Vagina (tissue), 2 donors: ENCODE results near the gene ZFAND2B.

Source experiments
- POLR2A ChIP-seq, 2 donors: fragments of 450-650 bp; IDR thresholded peaks; one replicate each; pipeline ENCODE4 v1.6.1; 2017; ENCODE audit warnings: antibody characterized with exemption in 2 of 2, mild to moderate bottlenecking in 2 of 2, moderate library complexity in 2 of 2
- POLR2AphosphoS5 ChIP-seq, 2 donors: sonication (generic); formaldehyde crosslinking; IDR thresholded peaks; one replicate each; pipeline ENCODE4 v1.9.0; 2017; ENCODE audit warnings: antibody characterized with exemption in 2 of 2, mild to moderate bottlenecking in 2 of 2, low read depth in 1 of 2; ENCODE audit not compliant: insufficient read depth in 1 of 2
- TF ChIP-seq, protein P1 (sequence below), 3 experiments: fragments of 450-650 bp in 2 of 3; fragments of 200-600 bp in 1 of 3; sonication (generic) in 1 of 3; IDR thresholded peaks; one replicate each; pipeline ENCODE4 v1.5.1; 2017 to 2019; ENCODE audit warnings: antibody characterized with exemption in 3 of 3, mild to moderate bottlenecking in 2 of 3, moderate library complexity in 2 of 3

GRCh38 chr2:219229305-219230058 is 22.9 kb downstream of the ZFAND2B start, which contains the start of the genes ANKZF1 and ATG9A:
- TF ChIP-seq, protein P1, sequence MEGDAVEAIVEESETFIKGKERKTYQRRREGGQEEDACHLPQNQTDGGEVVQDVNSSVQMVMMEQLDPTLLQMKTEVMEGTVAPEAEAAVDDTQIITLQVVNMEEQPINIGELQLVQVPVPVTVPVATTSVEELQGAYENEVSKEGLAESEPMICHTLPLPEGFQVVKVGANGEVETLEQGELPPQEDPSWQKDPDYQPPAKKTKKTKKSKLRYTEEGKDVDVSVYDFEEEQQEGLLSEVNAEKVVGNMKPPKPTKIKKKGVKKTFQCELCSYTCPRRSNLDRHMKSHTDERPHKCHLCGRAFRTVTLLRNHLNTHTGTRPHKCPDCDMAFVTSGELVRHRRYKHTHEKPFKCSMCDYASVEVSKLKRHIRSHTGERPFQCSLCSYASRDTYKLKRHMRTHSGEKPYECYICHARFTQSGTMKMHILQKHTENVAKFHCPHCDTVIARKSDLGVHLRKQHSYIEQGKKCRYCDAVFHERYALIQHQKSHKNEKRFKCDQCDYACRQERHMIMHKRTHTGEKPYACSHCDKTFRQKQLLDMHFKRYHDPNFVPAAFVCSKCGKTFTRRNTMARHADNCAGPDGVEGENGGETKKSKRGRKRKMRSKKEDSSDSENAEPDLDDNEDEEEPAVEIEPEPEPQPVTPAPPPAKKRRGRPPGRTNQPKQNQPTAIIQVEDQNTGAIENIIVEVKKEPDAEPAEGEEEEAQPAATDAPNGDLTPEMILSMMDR (IDR thresholded peaks at IDR 0.05) = no peak
- TF ChIP-seq POLR2A (IDR thresholded peaks at IDR 0.05) = peak in 1 of 2 donors; percentile 58
- peak; percentile 85 to 94 for TF ChIP-seq POLR2AphosphoS5 (IDR thresholded peaks at IDR 0.05; ENCODE audit: insufficient read depth in 1 of 2, low read depth in 1 of 2)
